SU-DHL-6 (cell line): ENCODE data around the gene ARL16.

ENCODE experiments used
- CTCF ChIP-seq: fragments of 200-600 bp; sonication (generic); IDR thresholded peaks from one replicate; pipeline ENCODE4 v1.5.1; 2017; ENCODE audit warnings: antibody characterized with exemption, mild to moderate bottlenecking, low read length, moderate library complexity; ENCODE audit not compliant: insufficient read depth, poor library complexity, severe bottlenecking
- EZH2phosphoT487 ChIP-seq: fragments of 200-600 bp; sonication (generic), shearing (Covaris generic); conservative IDR thresholded peaks from 2 replicates; pipeline ENCODE4 v1.6.1; 2018; ENCODE audit warnings: mild to moderate bottlenecking, antibody characterized with exemption, low read length, moderate library complexity, mixed read lengths

- TF ChIP-seq CTCF (no peak), EZH2phosphoT487 (no peak)
Observed at GRCh38 chr17:81684442-81684911, 880 bp upstream of the ARL16 start.
